Occipital lobe (tissue), 2 donors: Measurements from ENCODE around the gene NUMB. TPM values are rescaled to one million over a fixed set of nuclear protein-coding genes. Genes with fewer than 3 reads are reported as not detected.
"Not testable (repeated sequence)": the region's sequence is repeated elsewhere in the genome, so short reads cannot be mapped to it uniquely, and the experiment has no call there.

ENCODE experiments used
- DNase-seq: peaks from one replicate; lab custom pipeline; 2025; lab: John Stamatoyannopoulos, UW
- total RNA-seq: library from RNA; depleted of rRNA; stranded (reverse); fragments of >200 nt; gene quantifications from one replicate; pipeline ENCODE4 v1.2.3, GENCODE V29; 2014

NUMB gene
- total RNA-seq, 1 donor from 2014 or later = 18.7 TPM

DNA sequence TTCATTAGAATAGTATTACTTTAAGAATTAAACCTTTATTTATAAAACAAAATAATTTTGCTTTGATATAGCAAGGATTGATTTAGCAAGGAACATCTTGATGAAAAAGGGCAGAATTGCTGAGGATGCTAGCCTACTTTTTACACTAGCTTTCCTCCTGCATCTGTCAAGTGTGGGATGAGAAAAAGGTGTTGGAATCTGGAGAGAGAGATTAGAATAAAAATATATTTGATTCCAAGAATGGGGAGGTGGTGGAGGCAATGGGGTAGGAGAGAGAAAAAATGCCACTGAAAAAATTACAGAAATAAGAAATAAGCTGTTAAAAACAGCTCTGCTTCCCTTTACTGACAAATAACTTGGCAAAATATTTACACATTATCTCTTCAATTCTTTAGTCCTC lies 98.9 kb downstream of the NUMB start:
- no peak for DNase-seq

DNA sequence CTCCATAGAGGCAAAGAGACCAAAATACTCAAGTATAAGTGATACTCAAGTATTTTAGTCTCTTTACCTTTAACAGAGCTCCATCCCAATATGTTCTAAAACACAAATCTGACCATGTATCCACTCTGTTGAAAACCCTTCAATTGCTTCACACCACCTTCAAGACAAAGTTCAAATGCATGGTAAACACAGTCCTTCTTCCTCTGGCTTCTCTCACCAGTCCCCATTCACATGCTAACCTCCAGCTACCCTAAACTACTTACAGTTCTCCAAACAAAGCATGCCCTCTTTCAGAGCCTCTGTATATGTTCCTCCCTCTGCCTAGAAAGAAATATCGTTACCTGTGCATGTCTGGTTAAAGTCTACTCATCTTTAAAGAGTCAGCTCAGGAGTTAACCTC lies 100.2 kb downstream of the NUMB start:
- DNase-seq = no peak

- not testable (repeated sequence) for DNase-seq
Observed at GRCh38 chr14:73349091-73349490, 109.3 kb downstream of the NUMB start.

- DNase-seq = no peak
Observed at GRCh38 chr14:73344319-73344718, 114.0 kb downstream of the NUMB start.

DNA sequence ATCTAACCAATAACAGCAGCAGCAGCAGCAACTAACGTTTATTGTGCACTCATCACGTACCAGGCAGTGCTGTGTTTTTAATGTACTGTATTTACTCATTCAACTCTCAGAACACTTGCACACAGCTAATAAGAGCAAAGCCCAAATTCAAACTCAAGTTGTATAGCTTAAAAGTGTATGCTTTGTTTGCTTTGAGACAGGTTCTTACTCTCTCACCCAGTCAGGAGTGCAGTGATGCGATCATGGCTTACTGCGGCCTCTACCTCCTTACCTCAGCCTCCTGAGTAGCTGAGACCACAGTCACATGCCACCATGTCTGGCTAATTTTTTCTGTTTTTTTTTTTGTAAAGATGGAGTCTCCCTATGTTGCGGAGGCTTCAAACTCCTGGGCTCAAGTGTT lies 115.7 kb downstream of the NUMB start:
- DNase-seq = no peak

DNA sequence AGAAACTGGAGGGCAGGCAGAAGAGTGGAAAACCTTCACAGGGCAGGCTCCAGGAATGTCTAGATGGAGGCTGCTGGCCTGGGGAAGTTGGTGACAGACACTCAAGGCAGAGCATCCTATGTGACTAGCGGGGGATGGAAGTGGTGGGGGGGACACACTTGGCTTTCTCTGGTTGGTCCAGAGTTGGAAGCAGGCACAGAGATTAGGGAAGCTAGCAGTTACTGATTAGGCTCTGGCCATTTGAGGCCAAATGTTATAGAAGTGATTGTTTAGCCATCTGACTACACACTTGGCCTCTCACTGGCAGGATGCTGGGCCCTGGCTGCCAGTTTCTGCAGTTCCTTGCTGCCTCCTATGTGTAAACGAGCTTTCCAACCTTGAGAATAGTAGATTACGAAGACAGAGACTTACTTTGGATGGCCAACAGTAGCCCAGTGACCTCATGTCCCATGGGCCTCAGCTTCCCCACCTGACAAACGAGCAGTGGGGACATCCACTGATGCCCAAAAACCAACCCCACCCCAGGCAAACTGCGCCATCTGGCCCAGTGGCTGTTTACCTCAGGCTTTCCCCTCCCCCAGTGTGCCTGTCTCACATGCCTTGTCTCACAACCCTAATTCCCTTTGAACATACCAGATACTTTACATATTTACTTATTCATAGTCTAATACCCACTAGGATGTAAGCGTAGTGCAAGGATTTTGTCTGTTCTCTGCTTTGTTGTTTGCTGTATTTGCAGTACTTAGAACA lies 118.3 kb downstream of the NUMB start:
- no peak for DNase-seq

GRCh38 chr14:73339206-73339605 lies 119.1 kb downstream of the NUMB start:
- DNase-seq = no peak

DNA sequence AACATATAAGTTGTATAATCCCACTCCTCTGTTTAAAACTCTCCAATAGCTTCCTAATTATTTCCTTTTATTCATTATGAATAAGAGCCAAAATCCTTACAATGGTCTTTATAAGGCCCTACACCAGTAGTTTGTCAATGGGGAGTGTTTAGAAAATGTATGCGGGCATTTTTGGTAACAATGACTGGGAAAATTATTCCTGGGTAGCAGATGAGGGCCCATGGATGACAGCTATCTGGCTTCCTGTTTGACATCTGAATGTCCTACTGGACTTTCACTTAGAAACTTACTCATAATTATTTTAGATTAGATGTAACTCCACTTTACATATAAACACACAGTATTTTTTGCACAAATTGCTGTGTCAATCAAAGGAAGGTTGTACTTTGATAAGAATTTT lies 119.8 kb downstream of the NUMB start:
- no peak for DNase-seq

DNA sequence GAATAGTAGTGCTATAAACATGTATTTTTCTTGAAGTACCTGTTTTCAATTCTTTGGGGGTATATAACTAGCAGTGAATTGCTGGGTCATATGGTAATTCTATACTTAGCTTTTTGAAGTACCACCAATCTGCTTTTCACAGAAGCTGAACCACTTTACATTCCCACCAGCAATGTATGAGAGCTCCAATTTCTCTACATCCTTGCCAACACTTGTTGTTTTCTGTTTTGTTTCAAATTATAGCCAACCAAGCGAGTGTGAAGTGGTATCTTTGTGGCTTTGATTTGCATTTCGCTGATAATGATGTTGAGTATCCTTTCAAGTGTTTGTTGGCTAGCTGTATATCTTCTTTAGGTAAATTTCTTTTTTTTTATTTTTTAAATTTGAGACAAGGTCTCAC lies 125.3 kb downstream of the NUMB start:
- no peak for DNase-seq

DNA sequence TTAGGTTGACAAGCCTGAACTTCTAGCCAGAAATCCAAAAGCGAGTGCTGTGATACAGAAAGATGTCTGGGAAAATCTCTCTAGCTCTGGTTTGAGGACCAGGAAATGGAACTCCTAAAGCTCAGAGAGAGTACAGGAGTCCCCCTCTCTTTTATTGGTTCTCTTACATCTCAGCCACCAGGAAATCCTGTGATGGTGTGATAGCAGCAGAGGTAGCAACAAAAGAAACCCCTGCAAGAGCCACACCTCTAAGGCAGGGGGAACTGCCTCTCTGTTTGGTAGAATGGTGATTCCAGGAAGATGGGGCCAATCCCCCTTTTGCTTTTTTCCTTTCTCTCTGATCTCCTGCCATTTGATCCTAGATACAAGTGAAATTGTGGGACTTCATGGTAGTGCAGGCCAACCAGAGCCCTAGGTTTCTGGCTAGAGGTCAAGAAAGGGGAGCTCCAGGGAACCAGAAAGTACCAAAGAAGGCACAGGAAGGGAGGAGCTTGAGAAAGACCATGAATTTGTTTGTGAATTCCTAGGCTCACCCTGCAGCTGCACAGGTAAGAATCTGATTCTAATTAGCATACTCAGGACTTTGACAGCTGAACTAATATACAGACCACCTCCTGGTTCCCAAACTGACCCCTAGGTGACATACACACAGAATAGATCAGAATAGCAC lies 132.6 kb downstream of the NUMB start:
- no peak for DNase-seq

GRCh38 chr14:73325063-73325462 lies 133.3 kb downstream of the NUMB start:
- DNase-seq = no peak

DNA sequence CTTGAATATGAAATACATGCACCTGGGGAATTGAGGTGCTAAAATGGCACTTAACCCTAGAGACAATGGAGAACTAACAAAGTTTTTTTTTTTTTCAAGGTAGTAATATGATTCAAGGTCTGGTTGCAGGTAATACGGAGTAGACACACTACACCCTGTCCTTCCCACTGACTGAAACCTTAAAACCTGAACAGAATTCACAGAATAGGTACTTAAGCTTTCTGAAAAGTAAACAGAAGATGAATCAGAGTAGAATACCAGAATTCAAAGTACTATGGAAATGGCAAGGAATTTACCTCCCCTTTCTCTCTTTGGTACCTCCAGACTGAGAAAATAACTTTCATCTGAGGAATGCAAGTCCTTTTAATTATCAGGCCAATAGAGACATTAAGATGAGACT lies 133.8 kb downstream of the NUMB start:
- DNase-seq = no peak

- DNase-seq = no peak
Observed at GRCh38 chr14:73323896-73324399, 134.4 kb downstream of the NUMB start.

DNA sequence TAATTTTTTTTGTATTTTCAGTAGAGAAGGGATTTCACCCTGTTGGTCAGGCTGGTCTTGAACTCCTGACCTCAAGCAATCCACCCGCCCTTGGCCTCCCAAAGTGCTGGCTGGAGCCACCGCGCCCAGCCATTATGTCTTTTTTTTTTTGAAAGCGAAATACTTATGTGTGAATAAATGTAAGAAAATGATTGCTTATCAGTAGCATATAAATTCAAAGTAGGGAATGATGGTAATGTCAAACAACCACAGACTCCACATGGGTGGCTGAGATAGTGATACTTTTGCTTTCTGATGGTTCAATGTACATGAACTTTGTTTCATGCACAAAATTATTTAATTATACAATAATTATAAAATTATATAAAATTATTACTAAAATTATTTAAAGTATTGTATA lies 145.2 kb downstream of the NUMB start:
- no peak for DNase-seq

GRCh38 chr14:73312687-73313086 lies 145.7 kb downstream of the NUMB start:
- DNase-seq = no peak

DNA sequence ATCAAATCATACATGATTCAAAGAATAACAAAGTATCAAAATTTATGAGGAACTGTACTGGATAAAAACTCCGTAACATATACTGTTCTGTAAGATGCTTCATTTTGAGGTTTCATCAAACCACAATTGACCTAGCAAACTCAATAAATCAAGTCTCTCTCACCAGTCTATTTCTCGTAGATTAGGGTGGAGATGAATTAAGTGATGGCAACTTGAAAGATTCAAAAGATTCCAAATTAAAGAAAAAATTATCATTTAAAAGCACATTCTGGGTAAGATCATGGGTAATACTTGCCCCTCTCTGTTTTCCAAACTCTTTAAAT lies 146.7 kb downstream of the NUMB start:
- no peak for DNase-seq

DNA sequence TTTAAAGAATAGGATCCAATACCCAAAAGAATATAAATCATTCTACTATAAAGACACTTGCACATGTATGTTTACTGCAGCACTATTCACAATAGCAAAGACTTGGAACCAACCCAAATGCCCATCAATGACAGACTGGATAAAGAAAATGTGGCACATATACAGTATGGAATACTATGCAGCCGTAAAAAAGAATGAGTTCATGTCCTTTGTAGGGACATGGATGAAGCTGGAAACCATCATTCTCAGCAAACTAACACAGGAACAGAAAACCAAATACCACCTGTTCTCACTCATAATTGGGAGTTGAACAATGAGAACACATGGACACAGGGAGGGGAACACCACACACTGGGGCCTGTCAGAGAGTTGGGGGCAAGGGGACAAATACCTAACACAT lies 149.1 kb downstream of the NUMB start:
- DNase-seq = not testable (repeated sequence)

GRCh38 chr14:73307261-73307660 lies 151.1 kb downstream of the NUMB start:
- no peak for DNase-seq

- DNase-seq = no peak
Observed at GRCh38 chr14:73305499-73305898, 152.8 kb downstream of the NUMB start.

- DNase-seq = no peak
Observed at GRCh38 chr14:73295198-73295796, 163.0 kb downstream of the NUMB start.

GRCh38 chr14:73293782-73294781 lies 164.3 kb downstream of the NUMB start:
- no peak for DNase-seq

GRCh38 chr14:73290279-73290678 lies 168.1 kb downstream of the NUMB start:
- no peak for DNase-seq
